Loucy (cell line): ENCODE measurements around the gene ZCWPW1.
"Not testable (repeated sequence)": the region's sequence is repeated elsewhere in the genome, so short reads cannot be mapped to it uniquely, and the experiment has no call there.

Experiments
- EZH2phosphoT487 ChIP-seq: fragments of 200-600 bp; IDR thresholded peaks from 2 replicates; pipeline ENCODE4 v1.6.1; 2018; ENCODE audit warnings: antibody characterized with exemption, mild to moderate bottlenecking, moderate library complexity, borderline replicate concordance
- TF ChIP-seq, protein P1 (sequence below): fragments of 200-600 bp; sonication (generic); conservative IDR thresholded peaks from 2 replicates; pipeline ENCODE4 v1.5.1; 2014; ENCODE audit warnings: mild to moderate bottlenecking, antibody characterized with exemption, low read length

DNA sequence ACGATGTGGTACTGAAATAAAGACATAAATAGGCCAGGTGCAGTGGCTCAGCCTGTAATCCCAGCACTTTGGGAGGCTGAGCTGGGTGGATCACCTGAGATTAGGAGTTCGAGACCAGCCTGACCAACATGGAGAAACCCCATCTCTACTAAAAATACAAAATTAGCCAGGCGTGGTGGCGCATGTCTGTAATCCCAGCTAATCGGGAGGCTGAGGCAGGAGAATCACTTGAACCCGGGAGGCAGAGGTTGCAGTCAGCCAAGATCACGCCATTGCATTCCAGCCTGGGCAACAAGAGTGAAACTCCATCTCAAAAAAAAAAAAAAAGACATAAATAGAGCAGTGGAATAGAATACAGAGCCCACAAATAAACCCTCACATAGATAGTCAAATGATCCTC, 64.7 kb downstream of the ZCWPW1 start:
- TF ChIP-seq, protein P1, sequence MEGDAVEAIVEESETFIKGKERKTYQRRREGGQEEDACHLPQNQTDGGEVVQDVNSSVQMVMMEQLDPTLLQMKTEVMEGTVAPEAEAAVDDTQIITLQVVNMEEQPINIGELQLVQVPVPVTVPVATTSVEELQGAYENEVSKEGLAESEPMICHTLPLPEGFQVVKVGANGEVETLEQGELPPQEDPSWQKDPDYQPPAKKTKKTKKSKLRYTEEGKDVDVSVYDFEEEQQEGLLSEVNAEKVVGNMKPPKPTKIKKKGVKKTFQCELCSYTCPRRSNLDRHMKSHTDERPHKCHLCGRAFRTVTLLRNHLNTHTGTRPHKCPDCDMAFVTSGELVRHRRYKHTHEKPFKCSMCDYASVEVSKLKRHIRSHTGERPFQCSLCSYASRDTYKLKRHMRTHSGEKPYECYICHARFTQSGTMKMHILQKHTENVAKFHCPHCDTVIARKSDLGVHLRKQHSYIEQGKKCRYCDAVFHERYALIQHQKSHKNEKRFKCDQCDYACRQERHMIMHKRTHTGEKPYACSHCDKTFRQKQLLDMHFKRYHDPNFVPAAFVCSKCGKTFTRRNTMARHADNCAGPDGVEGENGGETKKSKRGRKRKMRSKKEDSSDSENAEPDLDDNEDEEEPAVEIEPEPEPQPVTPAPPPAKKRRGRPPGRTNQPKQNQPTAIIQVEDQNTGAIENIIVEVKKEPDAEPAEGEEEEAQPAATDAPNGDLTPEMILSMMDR: not testable (repeated sequence)
- TF ChIP-seq EZH2phosphoT487: not testable (repeated sequence)
